ENCODE measurements around the gene RBM28. TPM values are rescaled to one million over a fixed set of nuclear protein-coding genes. Genes with fewer than 3 reads are reported as not detected.
A peak's percentile ranks its signal among the peaks of the same experiment; 100 is the strongest.

RBM28 gene
- total RNA-seq, 1 donor from 2014 or later, result 40.2 TPM

DNA sequence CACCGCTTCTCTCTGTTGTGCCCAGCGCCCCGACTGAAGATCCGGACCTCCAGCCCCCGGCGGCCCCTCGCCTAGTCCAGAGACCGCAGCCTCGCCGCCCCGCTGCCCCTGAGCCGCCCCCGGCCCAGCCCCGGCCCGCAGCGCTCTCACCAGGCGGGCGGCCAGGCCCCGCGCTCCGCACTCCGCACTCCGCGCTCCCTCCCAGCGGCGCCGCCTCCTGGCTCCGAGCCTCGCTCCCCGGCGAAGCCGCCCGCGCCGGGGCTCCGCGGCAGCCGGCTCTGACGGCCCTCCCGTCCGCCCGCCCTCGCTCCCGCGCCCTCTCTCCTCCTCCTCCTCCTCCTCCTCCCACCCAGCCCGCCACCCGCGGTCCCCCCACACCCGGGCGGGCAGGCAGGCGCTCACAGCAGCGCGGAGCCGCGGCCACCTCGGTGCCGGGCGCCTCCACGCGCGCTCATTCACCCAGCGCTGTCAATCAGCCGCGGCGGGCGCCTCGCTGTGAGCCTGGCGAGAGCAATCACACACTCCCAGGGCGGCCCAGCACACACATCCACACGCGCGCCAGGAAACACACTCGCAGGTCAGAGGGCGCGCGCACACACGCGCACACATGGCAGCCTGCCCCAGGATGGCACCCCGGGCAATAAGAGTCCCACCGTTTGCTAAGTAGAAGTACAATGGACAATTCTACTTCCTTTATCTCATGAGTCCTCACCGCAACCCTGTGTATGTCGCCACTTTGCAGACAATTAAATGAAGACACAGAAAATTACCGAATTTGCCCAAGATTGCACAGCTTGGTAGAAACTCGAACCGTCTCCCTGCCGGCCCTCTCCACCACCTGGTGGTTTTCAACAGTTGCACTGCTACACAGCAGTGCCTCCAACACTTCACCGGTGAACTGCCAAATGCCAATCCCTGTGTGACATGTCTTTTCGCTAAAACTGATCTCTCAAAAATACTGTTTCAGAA is 18.0 kb upstream of the RBM28 start, which contains the start of gene PRRT4:
PRRT4 (minus strand) TSS at position 280 of the 969 bp plus-strand sequence.
- Mint-ChIP-seq H3K27me3 (ENCODE audit: low read depth, unreplicated experiment) (peaks cover 73% of the 10 kb centered on the region), H3K4me3 (ENCODE audit: unreplicated experiment) (peak within 1 kb of the TSS; percentile 81), H3K36me3 (ENCODE audit: low read depth, unreplicated experiment) (no peaks in the 10 kb centered on the region), H3K4me1 (ENCODE audit: low read depth, unreplicated experiment) (peaks cover 11% of the 10 kb centered on the region), H3K27ac (ENCODE audit: unreplicated experiment) (no peak within 1 kb of the TSS), H3K9me3 (ENCODE audit: unreplicated experiment) (no peaks in the 10 kb centered on the region)
- DNase-seq (ENCODE audit: low read depth), result no peak
- Histone ChIP-seq H3K4me1 (ENCODE audit: insufficient read depth, low read length) (peaks cover 8% of the 10 kb centered on the region), H4K20me1 (ENCODE audit: insufficient read depth, low read length) (peaks cover 9% of the 10 kb centered on the region), H2AFZ (ENCODE audit: low read depth, low read length) (peak within 1 kb of the TSS; percentile 49), H3K9ac (ENCODE audit: low read length) (no peak within 1 kb of the TSS), H3K36me3 (ENCODE audit: insufficient read depth, low read length) (no peaks in the 10 kb centered on the region), H3K79me2 (ENCODE audit: insufficient read depth, low read length) (no peaks in the 10 kb centered on the region), H3K4me3 (ENCODE audit: insufficient read depth, low read depth, low read length) (peak within 1 kb of the TSS; percentile 37), H3K27me3 (ENCODE audit: insufficient read depth, low read length) (peaks cover 86% of the 10 kb centered on the region), H3K4me2 (ENCODE audit: low read length) (peak within 1 kb of the TSS; percentile 85), H3K27ac (ENCODE audit: low read depth, low read length) (no peak within 1 kb of the TSS), H3K9me3 (ENCODE audit: insufficient read depth, low read depth, low read length) (no peaks in the 10 kb centered on the region)
- TF ChIP-seq, protein P1, sequence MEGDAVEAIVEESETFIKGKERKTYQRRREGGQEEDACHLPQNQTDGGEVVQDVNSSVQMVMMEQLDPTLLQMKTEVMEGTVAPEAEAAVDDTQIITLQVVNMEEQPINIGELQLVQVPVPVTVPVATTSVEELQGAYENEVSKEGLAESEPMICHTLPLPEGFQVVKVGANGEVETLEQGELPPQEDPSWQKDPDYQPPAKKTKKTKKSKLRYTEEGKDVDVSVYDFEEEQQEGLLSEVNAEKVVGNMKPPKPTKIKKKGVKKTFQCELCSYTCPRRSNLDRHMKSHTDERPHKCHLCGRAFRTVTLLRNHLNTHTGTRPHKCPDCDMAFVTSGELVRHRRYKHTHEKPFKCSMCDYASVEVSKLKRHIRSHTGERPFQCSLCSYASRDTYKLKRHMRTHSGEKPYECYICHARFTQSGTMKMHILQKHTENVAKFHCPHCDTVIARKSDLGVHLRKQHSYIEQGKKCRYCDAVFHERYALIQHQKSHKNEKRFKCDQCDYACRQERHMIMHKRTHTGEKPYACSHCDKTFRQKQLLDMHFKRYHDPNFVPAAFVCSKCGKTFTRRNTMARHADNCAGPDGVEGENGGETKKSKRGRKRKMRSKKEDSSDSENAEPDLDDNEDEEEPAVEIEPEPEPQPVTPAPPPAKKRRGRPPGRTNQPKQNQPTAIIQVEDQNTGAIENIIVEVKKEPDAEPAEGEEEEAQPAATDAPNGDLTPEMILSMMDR (IDR thresholded peaks at IDR 0.05; ENCODE audit: insufficient read depth, low read depth, low read length), result no peak
- TF ChIP-seq EZH2 (IDR thresholded peaks at IDR 0.05; ENCODE audit: insufficient read depth, low read length), result peak; percentile 57
- FAIRE-seq, result no peak

DNA sequence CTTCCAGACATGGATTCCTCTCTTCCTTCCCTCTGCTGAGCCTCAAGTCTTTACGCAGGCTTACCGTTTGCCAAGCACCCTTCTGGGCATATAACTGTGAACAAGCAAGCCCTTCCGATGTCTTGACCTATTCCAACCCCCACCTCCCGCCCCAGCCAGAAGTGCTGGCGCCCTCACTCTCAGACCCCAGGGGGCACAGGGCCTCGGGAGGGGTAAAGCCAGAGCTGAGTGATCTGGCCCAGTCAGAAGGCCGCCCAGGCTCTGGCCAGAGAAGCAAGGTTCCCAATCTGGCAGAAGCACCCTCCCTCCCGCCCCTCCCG is 16.6 kb upstream of the RBM28 start:
- no peaks in the 10 kb centered on the region for H3K9me3 Mint-ChIP-seq (ENCODE audit: unreplicated experiment)
- Histone ChIP-seq H3K27ac (ENCODE audit: low read depth, low read length) (no peak overlapping the region), H3K36me3 (ENCODE audit: insufficient read depth, low read length) (no peaks in the 10 kb centered on the region), H3K9ac (ENCODE audit: low read length) (no peak overlapping the region), H3K4me2 (ENCODE audit: low read length) (no peak overlapping the region), H3K27me3 (ENCODE audit: insufficient read depth, low read length) (peaks cover 75% of the 10 kb centered on the region), H3K79me2 (ENCODE audit: insufficient read depth, low read length) (no peaks in the 10 kb centered on the region), H4K20me1 (ENCODE audit: insufficient read depth, low read length) (peaks cover 9% of the 10 kb centered on the region), H3K4me1 (ENCODE audit: insufficient read depth, low read length) (peaks cover 8% of the 10 kb centered on the region), H3K9me3 (ENCODE audit: insufficient read depth, low read depth, low read length) (no peaks in the 10 kb centered on the region), H2AFZ (ENCODE audit: low read depth, low read length) (no peak overlapping the region), H3K4me3 (ENCODE audit: insufficient read depth, low read depth, low read length) (no peak overlapping the region)
- H3K27me3 Mint-ChIP-seq (ENCODE audit: low read depth, unreplicated experiment), result peaks cover 67% of the 10 kb centered on the region
- H3K4me1 Mint-ChIP-seq (ENCODE audit: low read depth, unreplicated experiment), result peaks cover 11% of the 10 kb centered on the region
- no peak overlapping the region for H3K4me3 Mint-ChIP-seq (ENCODE audit: unreplicated experiment)
- no peak overlapping the region for H3K27ac Mint-ChIP-seq (ENCODE audit: unreplicated experiment)
- DNase-seq (ENCODE audit: low read depth), result no peak
- no peak for FAIRE-seq
- TF ChIP-seq EZH2 (IDR thresholded peaks at IDR 0.05; ENCODE audit: insufficient read depth, low read length), result no peak
- TF ChIP-seq, protein P1 (IDR thresholded peaks at IDR 0.05; ENCODE audit: insufficient read depth, low read depth, low read length), result no peak
- H3K36me3 Mint-ChIP-seq (ENCODE audit: low read depth, unreplicated experiment), result no peaks in the 10 kb centered on the region

DNA sequence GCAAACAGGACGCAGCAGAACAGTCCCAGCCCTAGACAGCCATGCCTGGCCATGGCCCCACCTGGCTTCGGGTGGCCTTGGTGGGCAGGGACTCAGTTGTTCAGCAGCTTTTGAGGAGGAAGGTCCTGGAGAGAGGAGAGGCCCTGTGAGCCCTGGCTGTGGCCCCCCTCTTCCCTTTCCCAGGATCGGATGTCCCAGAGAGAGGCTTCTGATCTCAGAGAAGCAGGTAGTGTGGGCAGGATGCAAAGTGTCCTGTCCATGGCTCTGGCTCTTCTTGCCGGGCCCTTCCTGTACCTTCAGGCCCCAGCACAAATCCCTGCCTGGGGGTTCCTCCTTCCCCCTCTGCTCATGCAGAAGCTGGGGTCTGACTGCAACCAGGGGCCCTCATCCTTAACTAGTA is 16.2 kb upstream of the RBM28 start:
- Mint-ChIP-seq H3K9me3 (ENCODE audit: unreplicated experiment) (no peaks in the 10 kb centered on the region), H3K36me3 (ENCODE audit: low read depth, unreplicated experiment) (no peaks in the 10 kb centered on the region), H3K27ac (ENCODE audit: unreplicated experiment) (no peak overlapping the region), H3K4me3 (ENCODE audit: unreplicated experiment) (no peak overlapping the region), H3K27me3 (ENCODE audit: low read depth, unreplicated experiment) (peaks cover 64% of the 10 kb centered on the region), H3K4me1 (ENCODE audit: low read depth, unreplicated experiment) (peaks cover 11% of the 10 kb centered on the region)
- H4K20me1 ChIP-seq (ENCODE audit: insufficient read depth, low read length), result peaks cover 9% of the 10 kb centered on the region
- H3K27me3 ChIP-seq (ENCODE audit: insufficient read depth, low read length), result peaks cover 72% of the 10 kb centered on the region
- no peak for DNase-seq (ENCODE audit: low read depth)
- no peak overlapping the region for H3K27ac ChIP-seq (ENCODE audit: low read depth, low read length)
- peaks cover 8% of the 10 kb centered on the region for H3K4me1 ChIP-seq (ENCODE audit: insufficient read depth, low read length)
- H3K4me3 ChIP-seq (ENCODE audit: insufficient read depth, low read depth, low read length), result no peak overlapping the region
- no peaks in the 10 kb centered on the region for H3K36me3 ChIP-seq (ENCODE audit: insufficient read depth, low read length)
- H3K4me2 ChIP-seq (ENCODE audit: low read length), result no peak overlapping the region
- H3K9ac ChIP-seq (ENCODE audit: low read length), result no peak overlapping the region
- no peak for TF ChIP-seq EZH2 (IDR thresholded peaks at IDR 0.05; ENCODE audit: insufficient read depth, low read length)
- TF ChIP-seq, protein P1 (IDR thresholded peaks at IDR 0.05; ENCODE audit: insufficient read depth, low read depth, low read length), result no peak
- no peak overlapping the region for H2AFZ ChIP-seq (ENCODE audit: low read depth, low read length)
- H3K79me2 ChIP-seq (ENCODE audit: insufficient read depth, low read length), result no peaks in the 10 kb centered on the region
- H3K9me3 ChIP-seq (ENCODE audit: insufficient read depth, low read depth, low read length), result no peaks in the 10 kb centered on the region
- FAIRE-seq, result no peak

Measured in astrocyte (in vitro differentiated cells and primary cell).